ENCODE results near the gene WSCD1.

WSCD1 gene

GRCh38 chr17:6172642-6173330 lies 102.6 kb downstream of the WSCD1 start:
- TF ChIP-seq CTCF (IDR thresholded peaks at IDR 0.05) (no peak), ZFX (IDR thresholded peaks at IDR 0.05; ENCODE audit: borderline replicate concordance) (no peak)
- no peak overlapping the region for H3K27ac ChIP-seq

- H3K27ac ChIP-seq: no peak overlapping the region
Measured at GRCh38 chr17:6173653-6174052, 103.5 kb downstream of the WSCD1 start.

More at GRCh38 chr17:6173653-6174052, 103.5 kb downstream of the WSCD1 start:
- TF ChIP-seq ZFX (IDR thresholded peaks at IDR 0.05; ENCODE audit: borderline replicate concordance) (no peak), CTCF (IDR thresholded peaks at IDR 0.05) (no peak)

All from 22Rv1 (cell line).